ENCODE measurements around the gene THSD1. TPM values are rescaled to one million over a fixed set of nuclear protein-coding genes. Genes with fewer than 3 reads are reported as not detected.

THSD1 gene
- total RNA-seq = 1 to 10 TPM; 2.7 to 4.1 TPM

GRCh38 chr13:52405767-52406494 is at the start of gene THSD1:
THSD1 (minus strand) TSS chr13:52406172; CDS start chr13:52402600, 3,572 bp downstream.
- ATAC-seq (ENCODE audit: insufficient number of reproducible peaks, low FRiP score, low read depth) = no peak
- DNase-seq (ENCODE audit: low spot score) = no peak
- H3K36me3 ChIP-seq = peaks cover 2% of the 10 kb centered on the region

GRCh38 chr13:52455677-52456041 is 49.7 kb upstream of the THSD1 start:
- Histone ChIP-seq H3K27me3 (replicated peaks; ENCODE audit: insufficient read depth) (no peaks in the 10 kb centered on the region), H3K4me1 (ENCODE audit: control insufficient read depth in 1 of 2, low read depth in 2 of 2) (peaks cover 7 to 14% of the 10 kb centered on the region in 2 donors), H3K27ac (peak overlapping the region; percentile 76 to 89), H3K36me3 (no peaks in the 10 kb centered on the region), H3K9me3 (no peaks in the 10 kb centered on the region), H3K4me3 (peak overlapping the region; percentile 72)
- DNase-seq (ENCODE audit: low spot score) (peak; percentile 16), ATAC-seq (ENCODE audit: insufficient number of reproducible peaks, low FRiP score, low read depth) (peak; percentile 16)
- no peak for TF ChIP-seq CTCF (IDR thresholded peaks at IDR 0.05)

More at GRCh38 chr13:52405767-52406494, at the start of gene THSD1:
- no peak within 1 kb of the TSS for H3K27ac ChIP-seq
- H3K27me3 ChIP-seq (replicated peaks; ENCODE audit: insufficient read depth) = no peaks in the 10 kb centered on the region
- H3K4me1 ChIP-seq (ENCODE audit: control insufficient read depth in 1 of 2, low read depth in 2 of 2) = peaks cover 9 to 16% of the 10 kb centered on the region in 2 donors
- TF ChIP-seq CTCF (IDR thresholded peaks at IDR 0.05) = no peak
- peak within 1 kb of the TSS; percentile 76 for H3K4me3 ChIP-seq
- H3K9me3 ChIP-seq = no peaks in the 10 kb centered on the region

GRCh38 chr13:52454820-52455676 is 49.1 kb upstream of the THSD1 start, which contains the start of gene CKAP2:
CKAP2 (plus strand) TSS chr13:52455478; CDS start chr13:52455557, 79 bp downstream.
- DNase-seq (ENCODE audit: low spot score) = peak; percentile 86
- ATAC-seq (ENCODE audit: insufficient number of reproducible peaks, low FRiP score, low read depth) = peak; percentile 77
- Histone ChIP-seq H3K4me3 (peak within 1 kb of the TSS; percentile 72), H3K27ac (peak within 1 kb of the TSS; percentile 76 to 89), H3K27me3 (replicated peaks; ENCODE audit: insufficient read depth) (no peaks in the 10 kb centered on the region), H3K9me3 (no peaks in the 10 kb centered on the region), H3K36me3 (no peaks in the 10 kb centered on the region), H3K4me1 (ENCODE audit: control insufficient read depth in 1 of 2, low read depth in 2 of 2) (peaks cover 7 to 14% of the 10 kb centered on the region in 2 donors)
- TF ChIP-seq CTCF (IDR thresholded peaks at IDR 0.05) = no peak

GRCh38 chr13:52454459-52454819 is 48.5 kb upstream of the THSD1 start:
- no peak for ATAC-seq (ENCODE audit: insufficient number of reproducible peaks, low FRiP score, low read depth)
- Histone ChIP-seq H3K4me1 (ENCODE audit: control insufficient read depth in 1 of 2, low read depth in 2 of 2) (peaks cover 7 to 17% of the 10 kb centered on the region in 2 donors), H3K36me3 (no peaks in the 10 kb centered on the region), H3K9me3 (no peaks in the 10 kb centered on the region), H3K4me3 (peak overlapping the region; percentile 72), H3K27ac (peak overlapping the region; percentile 76 to 89), H3K27me3 (replicated peaks; ENCODE audit: insufficient read depth) (no peaks in the 10 kb centered on the region)
- no peak for TF ChIP-seq CTCF (IDR thresholded peaks at IDR 0.05)
- DNase-seq (ENCODE audit: low spot score) = no peak

GRCh38 chr13:52452470-52452869 is 46.5 kb upstream of the THSD1 start:
- H3K9me3 ChIP-seq = no peaks in the 10 kb centered on the region
- no peak for TF ChIP-seq CTCF (IDR thresholded peaks at IDR 0.05)
- peaks cover 25 to 37% of the 10 kb centered on the region in 2 donors for H3K4me1 ChIP-seq (ENCODE audit: control insufficient read depth in 1 of 2, low read depth in 2 of 2)
- DNase-seq (ENCODE audit: low spot score) (no peak), ATAC-seq (ENCODE audit: insufficient number of reproducible peaks, low FRiP score, low read depth) (no peak)
- H3K4me3 ChIP-seq = no peak overlapping the region
- H3K27ac ChIP-seq = no peak overlapping the region
- no peaks in the 10 kb centered on the region for H3K27me3 ChIP-seq (replicated peaks; ENCODE audit: insufficient read depth)
- H3K36me3 ChIP-seq = no peaks in the 10 kb centered on the region
